Vagina (tissue), 2 donors: ENCODE measurements around the gene DXO.

Experiments
- POLR2AphosphoS5 ChIP-seq, 2 donors: sonication (generic); formaldehyde crosslinking; IDR thresholded peaks; one replicate each; pipeline ENCODE4 v1.9.0; 2017; ENCODE audit warnings: antibody characterized with exemption in 2 of 2, mild to moderate bottlenecking in 2 of 2, low read depth in 1 of 2; ENCODE audit not compliant: insufficient read depth in 1 of 2
- TF ChIP-seq, protein P1 (sequence below), 3 experiments: fragments of 450-650 bp in 2 of 3; fragments of 200-600 bp in 1 of 3; sonication (generic) in 1 of 3; IDR thresholded peaks; one replicate each; pipeline ENCODE4 v1.5.1; 2017 to 2019; ENCODE audit warnings: antibody characterized with exemption in 3 of 3, mild to moderate bottlenecking in 2 of 3, moderate library complexity in 2 of 3

DNA sequence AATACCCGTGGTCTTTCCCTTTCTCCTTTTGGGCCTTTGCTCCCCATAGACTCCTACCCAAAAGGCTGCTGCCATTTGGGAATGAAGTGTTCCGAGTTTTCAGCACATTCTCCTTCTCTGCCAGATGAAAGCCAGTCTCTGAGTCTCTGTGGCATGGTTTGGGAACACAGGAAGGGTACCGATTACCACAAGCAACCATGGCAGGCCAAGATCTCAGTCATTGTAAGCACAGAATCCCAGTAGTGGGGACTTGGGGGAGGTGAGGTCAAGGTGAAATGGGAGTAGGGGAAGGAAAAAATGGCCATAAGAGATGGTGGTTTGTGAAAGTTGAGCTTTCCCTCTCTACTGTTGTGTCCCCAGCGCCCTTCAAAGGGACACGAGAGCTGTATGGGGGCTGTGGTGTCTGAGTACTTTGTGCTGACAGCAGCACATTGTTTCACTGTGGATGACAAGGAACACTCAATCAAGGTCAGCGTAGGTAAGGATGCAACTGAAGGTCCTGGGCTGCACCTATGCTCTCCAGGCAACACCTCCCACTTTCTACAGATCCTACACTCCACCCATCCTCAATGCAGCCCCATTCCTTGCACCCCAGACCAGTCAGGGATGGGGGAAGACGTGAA lies 21.9 kb downstream of the DXO start:
- TF ChIP-seq, protein P1, sequence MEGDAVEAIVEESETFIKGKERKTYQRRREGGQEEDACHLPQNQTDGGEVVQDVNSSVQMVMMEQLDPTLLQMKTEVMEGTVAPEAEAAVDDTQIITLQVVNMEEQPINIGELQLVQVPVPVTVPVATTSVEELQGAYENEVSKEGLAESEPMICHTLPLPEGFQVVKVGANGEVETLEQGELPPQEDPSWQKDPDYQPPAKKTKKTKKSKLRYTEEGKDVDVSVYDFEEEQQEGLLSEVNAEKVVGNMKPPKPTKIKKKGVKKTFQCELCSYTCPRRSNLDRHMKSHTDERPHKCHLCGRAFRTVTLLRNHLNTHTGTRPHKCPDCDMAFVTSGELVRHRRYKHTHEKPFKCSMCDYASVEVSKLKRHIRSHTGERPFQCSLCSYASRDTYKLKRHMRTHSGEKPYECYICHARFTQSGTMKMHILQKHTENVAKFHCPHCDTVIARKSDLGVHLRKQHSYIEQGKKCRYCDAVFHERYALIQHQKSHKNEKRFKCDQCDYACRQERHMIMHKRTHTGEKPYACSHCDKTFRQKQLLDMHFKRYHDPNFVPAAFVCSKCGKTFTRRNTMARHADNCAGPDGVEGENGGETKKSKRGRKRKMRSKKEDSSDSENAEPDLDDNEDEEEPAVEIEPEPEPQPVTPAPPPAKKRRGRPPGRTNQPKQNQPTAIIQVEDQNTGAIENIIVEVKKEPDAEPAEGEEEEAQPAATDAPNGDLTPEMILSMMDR (IDR thresholded peaks at IDR 0.05) = no peak
- TF ChIP-seq POLR2AphosphoS5 (IDR thresholded peaks at IDR 0.05; ENCODE audit: insufficient read depth in 1 of 2, low read depth in 1 of 2) = no peak
